Heart right ventricle (tissue), 16 donors: ENCODE measurements around the gene TNFRSF1B. TPM values are rescaled to one million over a fixed set of nuclear protein-coding genes. Genes with fewer than 3 reads are reported as not detected.

Experiments used
- ATAC-seq, 8 donors: fragments of 200-7000 bp; cut with Tn5 transposase; one replicate each; pipeline ENCODE4 v1.9.1; 2020; ENCODE audit warnings: mild to moderate bottlenecking in 8 of 8, moderate library complexity in 8 of 8, moderate number of reproducible peaks in 1 of 8
- DNase-seq, 2 donors: peaks; one replicate each; pipeline ENCODE4 v3.0.0-alpha.2; 2020
- H3K27ac ChIP-seq, 10 donors: fragments of 200-600 bp; sonication (generic) in 2 of 10; one replicate each; pipeline versions ENCODE4 v1.5.0 to v1.8.0; 2020 to 2022; ENCODE audit warnings: mild to moderate bottlenecking in 3 of 10
- H3K27me3 ChIP-seq, 7 donors: fragments of 200-600 bp; one replicate each; pipeline ENCODE4 v1.8.0; 2021 to 2022; ENCODE audit warnings: mild to moderate bottlenecking in 2 of 7
- H3K36me3 ChIP-seq, 9 donors: fragments of 200-600 bp; sonication (generic) in 1 of 9; one replicate each; pipeline versions ENCODE4 v1.5.0 to v1.8.0; 2020 to 2022; ENCODE audit warnings: mild to moderate bottlenecking in 2 of 9
- H3K4me1 ChIP-seq, 9 donors: fragments of 200-600 bp; sonication (generic) in 1 of 9; one replicate each; pipeline versions ENCODE4 v1.5.0 to v1.8.0; 2020 to 2022; ENCODE audit warnings: mild to moderate bottlenecking in 4 of 9
- H3K4me3 ChIP-seq, 10 donors: fragments of 200-600 bp; sonication (generic) in 2 of 10; one replicate each; pipeline versions ENCODE4 v1.5.0 to v1.8.0; 2020 to 2022; ENCODE audit warnings: mild to moderate bottlenecking in 7 of 10, moderate library complexity in 2 of 10
- H3K9me3 ChIP-seq, 11 donors: fragments of 200-600 bp in 10 of 11; sonication (generic) in 2 of 11; one replicate each; pipeline versions ENCODE4 v1.5.0 to v1.8.0; 2013 to 2022; ENCODE audit warnings: mild to moderate bottlenecking in 2 of 11, control low read depth in 1 of 11, moderate library complexity in 1 of 11
- WGBS, 2 donors: extraction: QIAGEN DNeasy Blood & Tissue Kit; methylation state at CpG; one replicate each; pipeline ENCODE4 v1.1.7; 2013; ENCODE audit warnings: inconsistent platforms in 1 of 2; 5-methylcytosine and 5-hydroxymethylcytosine counted together
- intact Hi-C, 10 donors: fragments of 100-400 bp; cut with DNase I; formaldehyde crosslinking; loops; one replicate each; pipeline versions ENCODE4 v1.11.1 to v1.14.2; 2022
- polyA plus RNA-seq, 2 donors: library from polyadenylated mRNA; stranded (reverse); fragments of 200-250 nt; gene quantifications; one replicate each; pipeline ENCODE4 v1.2.3, GENCODE V29; 2013
- total RNA-seq, 10 donors: library from RNA; stranded (reverse); fragmentation: NEBNext Ultra II Directional in 3 of 10; extraction: Animal tissue kit (Norgen Biotek cat#: 25700) in 3 of 10; gene quantifications; one replicate each; pipeline versions ENCODE4 v1.2.1 to v1.2.4, GENCODE V29; 2021 to 2023
- TF ChIP-seq, protein P1 (sequence below), 9 donors: fragments of 200-600 bp; sonication (generic) in 2 of 9; IDR thresholded peaks; one replicate each; pipeline versions ENCODE4 v1.5.0 to v1.8.0; 2021 to 2022; ENCODE audit warnings: antibody characterized with exemption in 9 of 9, mild to moderate bottlenecking in 5 of 9, moderate library complexity in 1 of 9
- donor health status: Arrhythmogenic right ventricular cardiomyopathy.
- donor health status: ischemic (EF 13 %, LVEDD 7.1; RV severe dilation, severe dysfunction).
- donor health status: healthy with polysubstance abuse.
- donor health status: DM: no; HTN: yes; CAD: no.
- donor health status: DM: no; HTN: no; CAD: no.
- donor health status: ischemic (EF 25% LVEDD 6.9; RV normal size, moderate dysfunction).
- donor health status: ischemic (EF 25% LVEDD 5.7; RV mildly dilated, moderate dysfunction).
- donor health status: healthy.
- donor health status: DM: yes; HTN: yes; CAD: no.
- donor health status: Ischemic cardiomyopathy.
- donor health status: ischemic (EF 35%, LVEDD 5.7; RV mildly dilated, moderate dysfunction).
- donor health status: nonischemic (EF 11% LVEDD 7.7; RV severe dilation, severe dysfunction).
- donor health status: DM: yes; HTN: yes; CAD: no.
- donor health status: PGD.
- donor health status: ischemic (EF 29% LVEDD 5.4; RV normal size, mild dysfunction).
- donor health status: nonischemic (EF 23%, LVEDD 6.1; RV moderate dilation, normal function).

TNFRSF1B gene
- total and polyA plus RNA-seq, 12 donors, result 8.0 to 55.4 (median 15.2) TPM

DNA sequence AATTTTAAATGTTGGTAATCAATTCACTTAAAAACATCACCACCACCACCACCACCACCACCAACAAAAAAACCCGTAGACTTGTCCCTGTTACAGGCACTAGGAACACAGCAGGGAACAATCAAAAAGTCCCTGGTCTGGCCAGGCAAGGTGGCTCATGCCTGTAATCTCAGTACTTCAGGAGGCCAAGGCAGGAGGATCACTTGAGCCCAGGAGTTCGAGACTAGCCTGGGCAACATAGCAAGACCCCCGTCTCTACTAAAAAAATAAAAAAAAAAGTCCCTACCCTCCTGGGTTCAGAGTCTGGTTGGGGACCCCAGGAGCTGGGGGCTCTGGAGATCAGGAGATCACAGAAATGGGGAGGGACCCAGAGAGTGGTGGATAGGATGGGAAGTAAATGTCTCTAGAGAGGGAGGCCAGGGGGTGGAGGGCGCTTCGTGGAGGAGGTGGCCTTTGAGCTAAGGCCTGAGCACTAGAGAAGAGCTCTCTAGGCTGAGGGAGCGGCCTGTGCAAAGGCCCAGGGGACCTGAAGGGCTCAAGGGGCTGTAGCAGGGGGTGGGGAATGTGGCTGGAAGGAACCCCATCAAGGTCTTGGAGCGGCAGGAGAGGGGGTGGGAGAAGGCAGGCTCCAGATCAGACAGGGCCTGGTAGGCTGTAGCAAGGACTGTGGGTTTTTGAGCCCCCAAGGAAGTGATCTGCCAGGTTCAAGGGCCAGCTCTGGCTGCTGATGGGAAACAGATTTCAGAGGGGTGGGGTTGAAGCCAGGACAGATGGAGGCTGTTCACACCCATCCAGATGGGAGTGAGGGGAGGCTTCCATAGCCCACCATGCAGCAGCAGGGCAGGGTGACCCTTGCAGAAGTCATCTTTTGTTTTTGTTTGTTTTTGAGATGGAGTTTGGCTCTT is 38.2 kb downstream of the TNFRSF1B start:
- Histone ChIP-seq H3K27me3 (no peaks in the 10 kb centered on the region), H3K9me3 (no peaks in the 10 kb centered on the region), H3K4me1 (peaks cover 0 to 14% (median 10%) of the 10 kb centered on the region in 9 donors), H3K27ac (peak overlapping the region in 2 of 10 donors; percentile 21 to 29), H3K36me3 (peaks cover 0 to 89% (median 7%) of the 10 kb centered on the region in 9 donors), H3K4me3 (no peak overlapping the region)
- intact Hi-C loops, result no loop called here
- TF ChIP-seq, protein P1, sequence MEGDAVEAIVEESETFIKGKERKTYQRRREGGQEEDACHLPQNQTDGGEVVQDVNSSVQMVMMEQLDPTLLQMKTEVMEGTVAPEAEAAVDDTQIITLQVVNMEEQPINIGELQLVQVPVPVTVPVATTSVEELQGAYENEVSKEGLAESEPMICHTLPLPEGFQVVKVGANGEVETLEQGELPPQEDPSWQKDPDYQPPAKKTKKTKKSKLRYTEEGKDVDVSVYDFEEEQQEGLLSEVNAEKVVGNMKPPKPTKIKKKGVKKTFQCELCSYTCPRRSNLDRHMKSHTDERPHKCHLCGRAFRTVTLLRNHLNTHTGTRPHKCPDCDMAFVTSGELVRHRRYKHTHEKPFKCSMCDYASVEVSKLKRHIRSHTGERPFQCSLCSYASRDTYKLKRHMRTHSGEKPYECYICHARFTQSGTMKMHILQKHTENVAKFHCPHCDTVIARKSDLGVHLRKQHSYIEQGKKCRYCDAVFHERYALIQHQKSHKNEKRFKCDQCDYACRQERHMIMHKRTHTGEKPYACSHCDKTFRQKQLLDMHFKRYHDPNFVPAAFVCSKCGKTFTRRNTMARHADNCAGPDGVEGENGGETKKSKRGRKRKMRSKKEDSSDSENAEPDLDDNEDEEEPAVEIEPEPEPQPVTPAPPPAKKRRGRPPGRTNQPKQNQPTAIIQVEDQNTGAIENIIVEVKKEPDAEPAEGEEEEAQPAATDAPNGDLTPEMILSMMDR (IDR thresholded peaks at IDR 0.05), result no peak
- DNase-seq (no peak), ATAC-seq (no peak)
- WGBS, 2 donors, result 84 to 87% methylated on average over 7 of the region's 7 CpGs

DNA sequence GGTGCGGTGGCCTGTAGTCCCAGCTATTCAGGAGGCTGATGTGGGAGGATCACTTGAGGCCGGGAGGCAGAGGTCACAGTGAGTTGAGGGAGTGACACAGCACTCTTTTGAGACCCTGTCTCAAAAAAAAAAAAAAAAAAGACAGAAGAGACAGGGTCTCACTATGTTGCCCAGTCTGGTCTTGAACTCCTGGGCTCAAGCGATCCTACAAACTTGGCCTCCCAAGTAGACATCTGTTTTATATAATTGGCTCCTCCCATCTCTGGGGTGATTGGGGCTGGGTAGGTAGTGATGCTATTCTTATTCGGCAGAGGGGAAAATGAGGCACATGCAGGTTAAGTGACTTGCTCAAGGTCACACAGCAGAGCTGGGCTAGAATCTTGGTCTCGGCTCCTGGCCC is 39.4 kb downstream of the TNFRSF1B start:
- intact Hi-C loops, result no loop called here
- Histone ChIP-seq H3K9me3 (no peaks in the 10 kb centered on the region), H3K27ac (no peak overlapping the region), H3K4me1 (peaks cover 0 to 17% (median 10%) of the 10 kb centered on the region in 9 donors), H3K36me3 (peaks cover 0 to 77% (median 7%) of the 10 kb centered on the region in 9 donors), H3K4me3 (no peak overlapping the region), H3K27me3 (no peaks in the 10 kb centered on the region)
- 90 to 91% methylated on average over 5 of the region's 5 CpGs for WGBS, 2 donors
- TF ChIP-seq, protein P1 (IDR thresholded peaks at IDR 0.05), result no peak
- ATAC-seq, result no peak
- no peak for DNase-seq

DNA sequence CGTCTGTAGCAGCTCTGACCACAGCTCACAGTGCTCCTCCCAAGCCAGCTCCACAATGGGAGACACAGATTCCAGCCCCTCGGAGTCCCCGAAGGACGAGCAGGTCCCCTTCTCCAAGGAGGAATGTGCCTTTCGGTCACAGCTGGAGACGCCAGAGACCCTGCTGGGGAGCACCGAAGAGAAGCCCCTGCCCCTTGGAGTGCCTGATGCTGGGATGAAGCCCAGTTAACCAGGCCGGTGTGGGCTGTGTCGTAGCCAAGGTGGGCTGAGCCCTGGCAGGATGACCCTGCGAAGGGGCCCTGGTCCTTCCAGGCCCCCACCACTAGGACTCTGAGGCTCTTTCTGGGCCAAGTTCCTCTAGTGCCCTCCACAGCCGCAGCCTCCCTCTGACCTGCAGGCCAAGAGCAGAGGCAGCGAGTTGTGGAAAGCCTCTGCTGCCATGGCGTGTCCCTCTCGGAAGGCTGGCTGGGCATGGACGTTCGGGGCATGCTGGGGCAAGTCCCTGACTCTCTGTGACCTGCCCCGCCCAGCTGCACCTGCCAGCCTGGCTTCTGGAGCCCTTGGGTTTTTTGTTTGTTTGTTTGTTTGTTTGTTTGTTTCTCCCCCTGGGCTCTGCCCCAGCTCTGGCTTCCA is 40.1 kb downstream of the TNFRSF1B start:
- H3K9me3 ChIP-seq, result no peaks in the 10 kb centered on the region
- H3K4me1 ChIP-seq, result peaks cover 0 to 17% (median 10%) of the 10 kb centered on the region in 9 donors
- H3K27ac ChIP-seq, result no peak overlapping the region
- DNase-seq, result no peak
- H3K36me3 ChIP-seq, result peaks cover 0 to 70% (median 6%) of the 10 kb centered on the region in 9 donors
- no peak overlapping the region for H3K4me3 ChIP-seq
- WGBS, 2 donors, result 78 to 82% methylated on average over 17 of the region's 17 CpGs
- no peak for ATAC-seq
- intact Hi-C loops, result no loop called here
- TF ChIP-seq, protein P1 (IDR thresholded peaks at IDR 0.05), result no peak
- no peaks in the 10 kb centered on the region for H3K27me3 ChIP-seq

DNA sequence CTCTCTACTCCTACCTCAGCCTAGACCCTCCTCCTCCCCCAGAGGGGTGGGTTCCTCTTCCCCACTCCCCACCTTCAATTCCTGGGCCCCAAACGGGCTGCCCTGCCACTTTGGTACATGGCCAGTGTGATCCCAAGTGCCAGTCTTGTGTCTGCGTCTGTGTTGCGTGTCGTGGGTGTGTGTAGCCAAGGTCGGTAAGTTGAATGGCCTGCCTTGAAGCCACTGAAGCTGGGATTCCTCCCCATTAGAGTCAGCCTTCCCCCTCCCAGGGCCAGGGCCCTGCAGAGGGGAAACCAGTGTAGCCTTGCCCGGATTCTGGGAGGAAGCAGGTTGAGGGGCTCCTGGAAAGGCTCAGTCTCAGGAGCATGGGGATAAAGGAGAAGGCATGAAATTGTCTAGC is 41.5 kb downstream of the TNFRSF1B start:
- 67 to 74% methylated on average over 6 of the region's 6 CpGs for WGBS, 2 donors
- no peaks in the 10 kb centered on the region for H3K9me3 ChIP-seq
- ATAC-seq (peak in 6 of 8 donors; percentile 2 to 14 (median 6)), DNase-seq (no peak)
- peak overlapping the region in 2 of 10 donors; percentile 31 to 41 for H3K27ac ChIP-seq
- peaks cover 0 to 17% (median 10%) of the 10 kb centered on the region in 9 donors for H3K4me1 ChIP-seq
- intact Hi-C loops, result loop anchor here in 2 of 10 donors (2.0 kb wide), 1 partner anchor 83 kb away; no protein-coding TSS in a partner anchor
- TF ChIP-seq, protein P1 (IDR thresholded peaks at IDR 0.05), result no peak
- no peaks in the 10 kb centered on the region for H3K27me3 ChIP-seq
- H3K4me3 ChIP-seq, result no peak overlapping the region
- H3K36me3 ChIP-seq, result peaks cover 0 to 57% (median 0%) of the 10 kb centered on the region in 9 donors
